GM23338 (cell line): ENCODE results near the gene KRT71.

Source experiments
- CREB1 ChIP-seq: fragments of 250-450 bp; sonication (Bioruptor Pico); IDR thresholded peaks from 2 replicates; pipeline ENCODE4 v1.5.0; 2020; ENCODE audit warnings: low read depth, mild to moderate bottlenecking, moderate library complexity
- ETS1 ChIP-seq: IDR thresholded peaks from 2 replicates; pipeline ENCODE4 v1.6.1; 2016; ENCODE audit warnings: antibody characterized with exemption
- EZH2 ChIP-seq: fragments of 200-600 bp; sonication (generic); IDR thresholded peaks from one replicate; pipeline ENCODE4 v1.8.0; 2017; ENCODE audit warnings: antibody characterized with exemption, mild to moderate bottlenecking, low read depth; ENCODE audit not compliant: unreplicated experiment
- EZH2phosphoT487 ChIP-seq: fragments of 200-600 bp; sonication (generic); IDR thresholded peaks from one replicate; pipeline ENCODE4 v1.8.1; 2018; ENCODE audit warnings: antibody characterized with exemption; ENCODE audit not compliant: unreplicated experiment
- POLR2AphosphoS5 ChIP-seq: IDR thresholded peaks from 2 replicates; pipeline ENCODE4 v1.6.1; 2016; ENCODE audit warnings: antibody characterized with exemption, low read depth
- REST ChIP-seq: IDR thresholded peaks from one replicate; pipeline ENCODE4 v1.6.1; 2018; ENCODE audit warnings: antibody characterized with exemption; ENCODE audit not compliant: unreplicated experiment
- ZNF114 ChIP-seq: fragments of 250-450 bp; sonication (Bioruptor Pico); IDR thresholded peaks from 2 replicates; pipeline ENCODE4 v1.5.0; 2020; ENCODE audit warnings: mild to moderate bottlenecking, moderate library complexity
- TF ChIP-seq, protein P1 (sequence below), 2 experiments: fragments of 200-600 bp in 1 of 2; sonication (generic) in 1 of 2; conservative IDR thresholded peaks; 2 replicates each; pipeline versions ENCODE4 v1.5.1 to v1.6.1; 2016 to 2017; ENCODE audit warnings: antibody characterized with exemption in 2 of 2, low read depth in 2 of 2, mild to moderate bottlenecking in 2 of 2, moderate library complexity in 1 of 2

DNA sequence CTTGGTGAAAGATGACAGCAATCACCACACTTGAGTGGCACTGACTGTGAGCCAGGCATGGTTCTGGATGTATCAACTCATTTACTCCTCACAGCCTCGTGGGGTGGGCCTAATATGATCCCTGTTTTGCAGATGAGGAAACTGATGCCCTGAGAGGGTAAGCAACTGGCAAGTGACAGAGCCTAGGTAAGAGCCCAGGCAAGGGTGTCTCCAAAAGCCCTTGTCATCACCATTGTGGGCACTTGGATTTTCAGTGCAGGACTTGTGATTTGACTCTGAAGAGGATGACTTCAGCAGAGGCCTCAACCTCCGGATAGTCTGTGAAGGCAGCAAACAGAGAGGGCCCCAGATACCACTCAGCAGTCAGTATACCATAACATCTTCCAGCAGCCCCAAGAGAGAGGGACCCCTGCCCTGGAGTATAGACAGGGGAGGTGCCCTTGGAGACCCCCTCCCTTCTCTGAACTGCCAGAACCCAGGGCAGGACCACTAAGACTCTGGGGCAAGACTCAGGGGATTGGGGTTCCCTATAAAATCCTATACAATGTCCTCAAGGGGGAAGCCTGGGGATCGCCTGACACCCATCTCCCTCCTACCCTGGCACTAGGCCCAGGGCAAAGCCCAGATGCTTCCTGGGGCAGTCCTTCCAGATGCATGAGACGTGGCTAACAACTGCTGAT is 25.7 kb downstream of the KRT71 start:
- TF ChIP-seq REST, result no peak
- no peak for TF ChIP-seq ZNF114 (CRISPR knock-in tag)
- TF ChIP-seq, protein P1, sequence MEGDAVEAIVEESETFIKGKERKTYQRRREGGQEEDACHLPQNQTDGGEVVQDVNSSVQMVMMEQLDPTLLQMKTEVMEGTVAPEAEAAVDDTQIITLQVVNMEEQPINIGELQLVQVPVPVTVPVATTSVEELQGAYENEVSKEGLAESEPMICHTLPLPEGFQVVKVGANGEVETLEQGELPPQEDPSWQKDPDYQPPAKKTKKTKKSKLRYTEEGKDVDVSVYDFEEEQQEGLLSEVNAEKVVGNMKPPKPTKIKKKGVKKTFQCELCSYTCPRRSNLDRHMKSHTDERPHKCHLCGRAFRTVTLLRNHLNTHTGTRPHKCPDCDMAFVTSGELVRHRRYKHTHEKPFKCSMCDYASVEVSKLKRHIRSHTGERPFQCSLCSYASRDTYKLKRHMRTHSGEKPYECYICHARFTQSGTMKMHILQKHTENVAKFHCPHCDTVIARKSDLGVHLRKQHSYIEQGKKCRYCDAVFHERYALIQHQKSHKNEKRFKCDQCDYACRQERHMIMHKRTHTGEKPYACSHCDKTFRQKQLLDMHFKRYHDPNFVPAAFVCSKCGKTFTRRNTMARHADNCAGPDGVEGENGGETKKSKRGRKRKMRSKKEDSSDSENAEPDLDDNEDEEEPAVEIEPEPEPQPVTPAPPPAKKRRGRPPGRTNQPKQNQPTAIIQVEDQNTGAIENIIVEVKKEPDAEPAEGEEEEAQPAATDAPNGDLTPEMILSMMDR (conservative IDR thresholded peaks at IDR 0.05; ENCODE audit: low read depth in 2 of 2), result no peak
- no peak for TF ChIP-seq EZH2phosphoT487
- TF ChIP-seq ETS1, result no peak
- TF ChIP-seq EZH2, result no peak
- no peak for TF ChIP-seq POLR2AphosphoS5
- TF ChIP-seq CREB1, result no peak
